Activated CD4-positive, alpha-beta T cell treated with anti-CD3 and anti-CD28 coated beads, Interleukin-10, Interleukin-2, amounts not matched to agents 100 ng/mL and 50 ng/mL, durations not matched to agents 16 hours and 8 hours (primary cell): ENCODE results near the gene NCKAP1.

Experiments
- DNase-seq: peaks from one replicate; pipeline ENCODE4 v3.0.0-alpha.2; 2020

The NCKAP1 gene

GRCh38 chr2:182866461-182867406 is 171.5 kb downstream of the NCKAP1 start, which contains the start of gene FRZB:
Gene FRZB, minus strand, starts transcription at chr2:182866637. Its CDS starts 85 bp downstream, at chr2:182866552.
- no peak for DNase-seq

- DNase-seq, result no peak
Measured at GRCh38 chr2:182866095-182866460, 172.2 kb downstream of the NCKAP1 start.

- no peak for DNase-seq
Measured at GRCh38 chr2:182864949-182865570, 173.2 kb downstream of the NCKAP1 start.

GRCh38 chr2:182863642-182864041 is 174.6 kb downstream of the NCKAP1 start:
- DNase-seq, result no peak

GRCh38 chr2:182862091-182862490 is 176.2 kb downstream of the NCKAP1 start:
- no peak for DNase-seq

GRCh38 chr2:182860858-182861257 is 177.4 kb downstream of the NCKAP1 start:
- no peak for DNase-seq
